CD4-positive, alpha-beta T cell treated with Interleukin-1 beta for 1 hour (primary cell): ENCODE data around the gene NFE2L2.
A peak's percentile ranks its signal among the peaks of the same experiment; 100 is the strongest.
"Not testable (repeated sequence)": the region's sequence is repeated elsewhere in the genome, so short reads cannot be mapped to it uniquely, and the experiment has no call there.

Source experiments
- DNase-seq, 2 donors: peaks; one replicate each; pipeline ENCODE4 v3.0.0-alpha.2; 2020 to 2022

The NFE2L2 gene

GRCh38 chr2:177255227-177255601 lies 9.3 kb downstream of the NFE2L2 start:
- no peak for DNase-seq

GRCh38 chr2:177254433-177255226 lies 9.9 kb downstream of the NFE2L2 start:
- DNase-seq = no peak

- DNase-seq = no peak
Measured at GRCh38 chr2:177253704-177254103, 10.8 kb downstream of the NFE2L2 start.

GRCh38 chr2:177252808-177253531 lies 11.6 kb downstream of the NFE2L2 start:
- DNase-seq = no peak

- DNase-seq = no peak
Measured at GRCh38 chr2:177251165-177251542, 13.4 kb downstream of the NFE2L2 start.

GRCh38 chr2:177250461-177250860 lies 14.1 kb downstream of the NFE2L2 start:
- no peak for DNase-seq

GRCh38 chr2:177249038-177249437 lies 15.5 kb downstream of the NFE2L2 start:
- DNase-seq = no peak

- DNase-seq = no peak
Measured at GRCh38 chr2:177247693-177248262, 16.7 kb downstream of the NFE2L2 start.

GRCh38 chr2:177246523-177247030 lies 17.9 kb downstream of the NFE2L2 start:
- not testable (repeated sequence) for DNase-seq

- DNase-seq = no peak
Measured at GRCh38 chr2:177246000-177246399, 18.5 kb downstream of the NFE2L2 start.

GRCh38 chr2:177245010-177245422 lies 19.5 kb downstream of the NFE2L2 start:
- no peak for DNase-seq

GRCh38 chr2:177244244-177244771 lies 20.2 kb downstream of the NFE2L2 start:
- DNase-seq = no peak

GRCh38 chr2:177243476-177243875 lies 21.1 kb downstream of the NFE2L2 start:
- DNase-seq = no peak

GRCh38 chr2:177243073-177243472 lies 21.5 kb downstream of the NFE2L2 start:
- no peak for DNase-seq

- DNase-seq = no peak
Measured at GRCh38 chr2:177242121-177242987, 22.2 kb downstream of the NFE2L2 start.

- DNase-seq = no peak
Measured at GRCh38 chr2:177241711-177242120, 22.8 kb downstream of the NFE2L2 start.

- peak; percentile 55 to 68 for DNase-seq
Measured at GRCh38 chr2:177239932-177240630, 24.4 kb downstream of the NFE2L2 start.

- no peak for DNase-seq
Measured at GRCh38 chr2:177239053-177239452, 25.5 kb downstream of the NFE2L2 start.

- DNase-seq = no peak
Measured at GRCh38 chr2:177237932-177238331, 26.6 kb downstream of the NFE2L2 start.

GRCh38 chr2:177235855-177236437 lies 28.6 kb downstream of the NFE2L2 start:
- no peak for DNase-seq

GRCh38 chr2:177234267-177234666 lies 30.3 kb downstream of the NFE2L2 start:
- DNase-seq = no peak
